Hypothalamus (tissue), 51 donors: ENCODE measurements around the gene FCRLA.
"Not testable (repeated sequence)": the region's sequence is repeated elsewhere in the genome, so short reads cannot be mapped to it uniquely, and the experiment has no call there.

Experiments
- DNase-seq, 51 donors: peaks; one replicate each; lab custom pipeline; 2025; lab: John Stamatoyannopoulos, UW

Gene FCRLA

GRCh38 chr1:161705537-161705936 is 1.5 kb upstream of the FCRLA start:
- DNase-seq = no peak

DNA sequence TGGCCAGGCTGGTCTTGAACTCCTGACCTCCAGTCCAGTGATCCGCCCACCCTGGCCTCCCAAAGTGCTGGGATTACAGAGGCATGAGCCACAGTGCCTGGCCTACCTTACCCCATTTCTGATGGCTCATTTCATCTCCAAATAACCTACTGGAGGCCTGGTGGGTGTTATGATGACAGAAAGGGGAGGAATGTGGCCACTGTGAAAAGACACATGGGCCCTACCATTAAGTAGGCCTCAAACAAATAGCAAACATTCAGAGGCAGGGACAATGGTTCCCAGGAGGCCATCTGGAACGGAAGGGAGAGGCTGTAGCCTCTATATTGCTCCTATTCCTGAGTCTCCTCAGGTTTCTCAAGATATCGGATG is 932 bp upstream of the FCRLA start:
- no peak for DNase-seq

GRCh38 chr1:161707503-161707902 is 474 bp downstream of the FCRLA start:
- DNase-seq = no peak

DNA sequence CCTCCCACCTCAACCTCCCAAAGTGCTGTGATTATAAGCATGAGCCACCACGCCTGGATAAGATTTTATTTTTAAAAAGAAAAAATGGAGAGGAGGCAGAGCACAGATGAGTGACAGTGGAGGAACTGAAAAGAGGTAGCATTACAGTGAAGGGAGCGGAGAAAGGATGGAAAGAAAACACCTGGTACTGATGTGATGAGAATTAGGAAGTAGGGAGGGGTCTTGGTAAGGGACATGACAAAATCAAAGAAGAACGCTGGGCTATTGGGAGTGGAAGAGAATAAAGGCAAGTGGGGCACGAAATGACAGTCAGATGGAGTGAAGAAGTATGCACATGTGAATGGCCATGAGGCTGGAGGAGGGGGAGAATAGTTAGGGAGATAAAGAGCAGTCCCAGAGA is 2.3 kb downstream of the FCRLA start:
- no peak for DNase-seq

GRCh38 chr1:161710560-161710959 is 3.5 kb downstream of the FCRLA start:
- no peak for DNase-seq

DNA sequence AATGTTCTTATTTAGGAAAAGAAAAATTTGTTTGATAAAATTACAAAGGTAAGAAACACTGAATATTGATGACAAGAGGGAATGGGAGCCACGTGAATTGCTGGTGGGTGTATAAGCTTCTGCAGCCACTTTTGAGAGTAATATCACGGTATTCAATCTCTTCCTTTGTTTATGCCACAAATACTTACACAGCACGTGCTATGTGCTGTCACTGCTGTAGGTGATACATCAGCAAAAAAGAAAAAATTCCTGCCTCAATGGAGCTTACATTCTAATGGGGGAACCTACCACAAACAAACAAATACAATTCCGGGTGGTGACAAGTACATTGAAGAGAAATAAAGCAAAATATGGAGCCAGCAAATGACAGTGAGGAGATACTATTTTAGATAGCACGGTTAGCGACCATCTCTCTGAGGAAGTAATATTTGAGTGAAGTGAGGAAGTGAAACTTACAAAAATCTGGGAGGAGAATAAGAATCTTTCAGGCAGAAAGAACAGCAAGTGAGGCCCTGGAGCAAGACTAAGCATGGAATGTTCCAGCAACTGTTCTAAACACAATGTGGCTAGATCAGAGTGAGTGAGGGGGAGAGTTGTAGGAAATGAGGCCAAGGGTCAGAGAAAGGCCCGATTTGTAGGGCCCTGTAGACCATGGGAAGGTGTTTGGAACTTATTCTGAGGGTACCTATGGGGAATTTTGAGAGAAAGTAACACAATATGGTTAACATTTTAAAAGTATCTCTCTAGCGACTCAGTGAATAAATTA is 11.7 kb downstream of the FCRLA start:
- DNase-seq = no peak

DNA sequence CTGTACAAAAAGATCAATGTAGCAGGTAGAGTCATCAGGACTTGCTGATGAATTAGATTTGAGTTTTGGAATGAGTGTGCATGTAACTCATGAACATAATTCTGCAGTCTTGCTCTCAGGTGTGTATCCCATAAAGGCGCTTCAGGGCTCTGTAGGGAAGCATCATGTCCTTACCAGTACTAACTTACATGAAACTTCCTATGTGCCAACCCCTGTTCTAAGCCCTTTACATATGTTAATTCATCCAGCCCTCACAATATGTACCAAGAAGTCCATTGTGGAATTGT is 12.2 kb downstream of the FCRLA start:
- no peak for DNase-seq

DNA sequence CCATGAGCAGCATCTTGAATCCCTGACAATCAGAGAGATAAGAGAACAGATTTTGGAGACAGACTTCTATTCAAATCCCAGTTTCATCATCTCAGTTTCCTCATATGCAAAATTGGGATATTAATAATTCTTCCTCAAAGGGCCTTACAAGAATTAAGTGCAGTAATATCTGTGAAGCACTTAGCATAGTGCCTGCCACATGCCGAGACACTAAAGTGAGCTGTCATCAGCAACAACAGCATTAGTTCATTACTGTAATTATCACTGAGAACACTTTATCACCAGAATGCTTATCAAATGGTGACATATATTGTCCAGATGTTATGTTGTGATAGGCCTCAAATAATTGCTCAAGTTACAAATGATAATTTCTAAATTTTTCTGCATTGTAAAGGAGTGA is 13.4 kb downstream of the FCRLA start:
- DNase-seq = no peak

DNA sequence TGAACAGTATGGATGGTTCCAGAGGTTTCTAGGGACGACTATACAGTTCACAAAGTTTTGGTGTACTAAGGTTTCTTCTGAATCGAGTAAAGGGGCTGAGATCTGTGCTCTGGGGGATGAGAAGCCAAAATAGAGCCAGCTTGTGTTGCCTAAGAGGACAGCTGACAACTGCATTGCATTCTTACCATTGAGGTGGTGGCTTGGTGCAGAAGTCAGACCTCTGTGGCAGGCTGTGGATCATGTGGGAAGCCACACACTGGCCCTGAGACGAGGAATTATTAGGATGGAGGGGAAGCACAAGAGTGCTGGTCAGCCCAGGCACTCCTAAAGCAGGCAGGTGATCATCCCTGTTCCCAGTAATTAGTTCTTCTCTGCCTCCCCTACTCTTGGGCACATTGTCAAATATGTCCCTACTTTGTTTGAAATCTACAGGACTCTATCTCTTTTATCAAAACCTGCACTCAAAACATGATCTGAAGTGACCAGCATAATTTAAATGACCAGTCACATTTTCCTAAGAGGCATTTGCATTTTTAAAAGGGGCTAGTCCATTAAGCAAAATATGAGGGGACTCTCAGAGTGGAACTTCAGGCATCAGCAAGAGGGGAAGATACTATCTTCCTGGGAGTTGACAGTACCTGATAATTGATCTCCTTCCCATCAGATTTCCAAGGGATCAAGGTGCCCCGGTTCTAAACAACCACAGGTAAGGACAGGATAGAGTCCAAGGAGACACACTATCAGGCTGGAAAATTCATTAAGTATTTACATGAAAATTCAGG is 14.1 kb downstream of the FCRLA start, which contains the start of gene FCRLB:
TSS of gene FCRLB (plus strand) at position 589 of the 782 bp plus-strand sequence. CDS start 1,129 bp downstream, outside the sequence.
- no peak for DNase-seq

GRCh38 chr1:161721738-161722343 is 14.8 kb downstream of the FCRLA start:
- no peak for DNase-seq

GRCh38 chr1:161722406-161722805 is 15.4 kb downstream of the FCRLA start:
- no peak for DNase-seq

DNA sequence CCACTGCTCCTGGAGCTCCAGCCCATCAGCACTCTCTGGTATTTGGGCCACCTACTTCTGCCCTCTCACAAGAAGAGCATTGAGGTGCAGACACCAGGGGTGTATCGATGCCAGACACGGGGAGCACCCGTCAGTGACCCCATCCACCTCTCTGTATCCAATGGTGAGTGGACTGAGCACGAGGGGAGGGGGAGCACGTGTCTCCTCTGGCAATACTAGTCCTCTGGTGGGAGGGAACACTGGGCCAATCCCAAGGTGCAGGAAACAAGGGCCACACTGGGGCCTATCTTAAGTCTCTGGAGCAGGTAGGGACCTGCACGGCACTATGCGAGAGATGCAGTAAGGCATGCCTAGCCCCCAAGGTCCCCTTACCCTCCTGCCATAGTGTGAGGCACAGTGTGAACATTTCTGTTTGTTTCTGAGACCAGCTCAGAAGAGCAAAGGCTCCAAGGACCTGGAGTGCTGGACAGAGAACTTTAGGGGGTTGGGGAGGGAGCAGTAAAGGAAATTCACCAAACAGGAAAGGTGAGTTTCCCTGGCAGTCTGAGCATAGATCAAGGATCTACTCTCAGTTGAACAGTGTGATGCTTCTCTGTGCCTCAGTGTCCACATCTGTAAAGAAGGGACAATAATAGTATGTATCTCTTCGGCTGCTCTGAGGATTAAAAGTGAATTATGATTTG is 16.6 kb downstream of the FCRLA start:
- no peak for DNase-seq

DNA sequence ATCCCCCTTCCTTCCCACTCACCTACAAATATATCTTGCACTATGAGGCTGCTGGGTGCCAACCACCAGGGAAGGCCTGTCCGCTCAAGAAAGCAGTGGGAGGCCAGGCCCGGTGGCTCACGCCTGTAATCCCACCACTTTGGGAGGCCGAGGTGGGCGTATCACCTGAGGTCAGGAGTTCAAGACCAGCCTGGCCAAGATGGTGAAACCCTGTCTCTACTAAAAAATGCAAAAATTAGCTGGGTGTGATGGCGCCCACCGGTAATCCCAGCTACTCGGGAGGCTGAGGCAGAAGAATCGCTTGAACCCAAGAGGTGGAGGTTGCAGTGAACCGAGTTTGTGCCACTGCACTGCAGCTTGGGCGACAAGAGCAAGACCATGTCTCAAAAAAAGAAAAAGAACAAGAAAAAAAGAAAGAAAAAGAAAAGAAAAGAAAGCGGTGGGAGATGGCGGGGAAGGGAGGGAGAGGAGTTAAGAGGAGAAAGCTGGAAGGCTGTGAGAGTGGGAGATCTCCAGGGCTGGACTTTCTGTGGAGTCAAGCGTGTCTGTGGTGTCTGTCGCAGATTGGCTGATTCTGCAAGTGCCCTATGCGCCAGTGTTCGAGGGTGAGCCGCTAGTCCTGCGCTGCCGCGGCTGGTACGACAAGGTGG is 18.4 kb downstream of the FCRLA start:
- not testable (repeated sequence) for DNase-seq

GRCh38 chr1:161725908-161726472 is 19.0 kb downstream of the FCRLA start:
- DNase-seq = peak in 33 of 51 donors; percentile 6 to 67 (median 36)

DNA sequence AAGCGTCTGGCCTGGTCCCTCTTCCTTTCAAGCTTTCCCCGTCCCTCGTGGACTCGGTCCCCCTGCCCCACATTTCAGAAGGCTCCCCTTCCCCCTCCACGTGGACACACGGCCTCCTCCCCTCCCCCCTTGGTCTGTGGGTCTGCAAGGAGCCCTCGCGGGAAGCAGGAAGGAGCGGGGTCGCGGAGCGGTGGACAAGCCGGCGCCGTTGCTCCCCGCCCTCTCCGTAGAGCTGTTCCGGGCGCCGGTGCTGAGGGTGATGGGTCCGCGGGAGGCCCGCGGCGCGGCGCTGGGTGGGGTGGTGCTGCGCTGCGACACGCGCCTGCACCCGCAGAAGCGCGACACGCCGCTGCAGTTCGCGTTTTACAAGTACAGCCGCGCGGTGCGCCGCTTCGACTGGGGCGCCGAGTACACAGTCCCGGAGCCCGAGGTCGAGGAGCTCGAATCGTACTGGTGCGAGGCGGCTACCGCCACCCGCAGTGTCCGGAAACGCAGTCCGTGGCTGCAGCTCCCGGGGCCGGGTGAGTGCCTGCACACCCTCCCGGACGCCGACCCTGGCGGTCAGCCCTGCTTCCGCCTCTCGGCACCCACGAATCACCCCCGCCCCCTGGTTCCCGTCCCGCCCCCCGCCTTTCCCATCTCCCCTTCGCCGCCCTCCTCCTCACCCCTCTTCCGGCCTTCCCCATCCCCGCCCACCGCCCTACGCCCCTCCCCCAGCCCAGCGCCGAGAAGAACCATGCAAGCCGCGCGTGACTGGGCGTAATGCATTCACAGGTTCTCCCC is 19.6 kb downstream of the FCRLA start:
- DNase-seq = peak in 48 of 51 donors; percentile 13 to 87 (median 62)

GRCh38 chr1:161727256-161727924 is 20.4 kb downstream of the FCRLA start:
- DNase-seq = peak in 3 of 51 donors; percentile 44 to 53 (median 47)

GRCh38 chr1:161728376-161729226 is 21.6 kb downstream of the FCRLA start:
- DNase-seq = no peak

DNA sequence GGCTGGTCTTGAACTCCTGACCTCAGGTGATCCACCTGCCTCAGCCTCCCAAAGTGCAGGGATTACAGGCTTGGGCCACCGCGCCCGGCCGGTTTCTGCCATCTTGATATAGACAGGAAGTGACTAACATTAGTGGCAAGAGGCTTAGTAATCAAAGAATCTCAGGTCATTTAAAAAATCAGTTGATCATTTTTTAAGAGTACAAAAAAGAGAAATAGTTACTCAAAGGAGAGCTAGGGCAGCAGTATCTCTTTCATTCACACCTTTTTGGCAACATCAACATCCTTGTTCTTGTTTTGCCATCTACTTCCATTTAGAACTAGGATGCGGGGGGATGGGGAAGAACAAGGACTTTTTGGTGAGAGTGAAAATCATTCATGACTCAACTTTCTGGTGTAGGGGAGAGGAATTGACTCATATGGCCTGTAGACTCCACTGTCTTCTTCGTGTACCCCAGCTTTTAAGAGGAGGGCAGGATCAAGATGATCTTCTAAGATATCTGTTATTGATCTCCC is 23.1 kb downstream of the FCRLA start:
- no peak for DNase-seq
